Activated CD4-positive, alpha-beta memory T cell treated with anti-CD3 and anti-CD28 coated beads, Interleukin-2, amount 10 ng/mL, durations not matched to agents 7 days and 5 days (primary cell): ENCODE measurements around the gene INSM1. TPM values are rescaled to one million over a fixed set of nuclear protein-coding genes. Genes with fewer than 3 reads are reported as not detected.

ENCODE experiments used
- CTCF ChIA-PET: fragments of 350-600 bp; sonication (Branson Sonifier 250); formaldehyde crosslinking; loops from one replicate; lab custom pipeline; 2021; ENCODE audit warnings: antibody characterized with exemption, inconsistent platforms; lab: Charles Lee
- POLR2A ChIA-PET: fragments of 350-600 bp; sonication (Branson Sonifier 250); formaldehyde crosslinking; loops from one replicate; lab custom pipeline; 2021; ENCODE audit warnings: antibody characterized with exemption; lab: Charles Lee
- DNase-seq: peaks from one replicate; pipeline ENCODE4 v3.0.0-alpha.2; 2020
- H3K27ac Mint-ChIP-seq: one replicate; pipeline ENCODE4 v1.8.0; 2021; ENCODE audit warnings: mild to moderate bottlenecking, mixed read lengths
- H3K27me3 Mint-ChIP-seq: one replicate; pipeline ENCODE4 v1.8.0; 2021; ENCODE audit warnings: mixed read lengths
- H3K36me3 Mint-ChIP-seq: one replicate; pipeline ENCODE4 v1.8.0; 2021; ENCODE audit warnings: low read depth, mixed read lengths
- H3K4me1 Mint-ChIP-seq: one replicate; pipeline ENCODE4 v1.8.0; 2021; ENCODE audit warnings: mixed read lengths
- H3K4me3 Mint-ChIP-seq: one replicate; pipeline ENCODE4 v1.8.0; 2021; ENCODE audit warnings: mild to moderate bottlenecking, mixed read lengths
- H3K9me3 Mint-ChIP-seq: one replicate; pipeline ENCODE4 v1.8.0; 2021; ENCODE audit warnings: mixed read lengths
- total RNA-seq, 2 experiments: library from RNA; stranded (reverse); gene quantifications; one replicate each; pipeline ENCODE4 v1.2.3, GENCODE V29; 2021

The INSM1 gene, protein sequence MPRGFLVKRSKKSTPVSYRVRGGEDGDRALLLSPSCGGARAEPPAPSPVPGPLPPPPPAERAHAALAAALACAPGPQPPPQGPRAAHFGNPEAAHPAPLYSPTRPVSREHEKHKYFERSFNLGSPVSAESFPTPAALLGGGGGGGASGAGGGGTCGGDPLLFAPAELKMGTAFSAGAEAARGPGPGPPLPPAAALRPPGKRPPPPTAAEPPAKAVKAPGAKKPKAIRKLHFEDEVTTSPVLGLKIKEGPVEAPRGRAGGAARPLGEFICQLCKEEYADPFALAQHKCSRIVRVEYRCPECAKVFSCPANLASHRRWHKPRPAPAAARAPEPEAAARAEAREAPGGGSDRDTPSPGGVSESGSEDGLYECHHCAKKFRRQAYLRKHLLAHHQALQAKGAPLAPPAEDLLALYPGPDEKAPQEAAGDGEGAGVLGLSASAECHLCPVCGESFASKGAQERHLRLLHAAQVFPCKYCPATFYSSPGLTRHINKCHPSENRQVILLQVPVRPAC
- not detected for total RNA-seq

DNA sequence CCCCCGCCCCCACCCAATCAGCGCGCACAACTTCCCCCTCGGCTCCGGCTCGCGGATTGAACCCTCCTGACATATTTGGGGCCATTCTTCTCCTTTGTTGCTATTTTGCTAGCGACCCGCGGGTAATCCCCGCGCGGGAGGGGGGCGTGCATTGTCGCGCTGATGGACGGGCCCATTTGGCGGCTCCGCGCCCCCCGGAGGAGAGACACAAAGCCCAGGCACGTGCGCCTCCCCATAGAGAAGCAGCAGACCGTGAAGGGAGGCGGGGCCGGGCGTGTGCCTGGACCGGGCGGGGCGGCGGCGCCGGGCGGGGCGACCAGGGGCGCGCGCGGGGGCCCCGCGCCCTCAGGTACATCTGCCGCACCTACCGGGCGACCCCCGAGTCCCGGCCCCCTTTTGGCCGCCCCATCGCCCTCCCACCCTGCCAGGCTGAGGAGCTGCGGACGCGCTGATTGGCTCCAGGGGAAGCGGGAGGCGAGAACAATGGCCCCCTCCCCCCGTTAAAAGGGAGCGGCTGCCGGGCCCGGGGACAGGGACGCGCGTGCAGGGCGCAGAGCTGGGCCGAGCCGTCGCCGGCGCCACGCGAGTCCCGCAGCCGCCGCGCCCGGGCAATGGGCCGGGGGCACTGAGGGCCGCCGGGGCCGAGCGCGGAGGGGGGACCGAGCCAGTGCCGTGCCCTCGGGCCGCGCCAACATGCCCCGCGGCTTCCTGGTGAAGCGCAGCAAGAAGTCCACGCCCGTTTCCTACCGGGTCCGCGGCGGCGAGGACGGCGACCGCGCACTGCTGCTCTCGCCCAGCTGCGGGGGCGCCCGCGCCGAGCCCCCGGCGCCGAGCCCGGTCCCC, at the start of gene INSM1:
Gene INSM1, plus strand, starts transcription at position 530 of the 843 bp plus-strand sequence. Its CDS starts 164 bp downstream, at position 694.
- peaks cover 8% of the 10 kb centered on the region for H3K4me1 Mint-ChIP-seq
- CTCF ChIA-PET = no interaction called here
- DNase-seq = no peak

DNA sequence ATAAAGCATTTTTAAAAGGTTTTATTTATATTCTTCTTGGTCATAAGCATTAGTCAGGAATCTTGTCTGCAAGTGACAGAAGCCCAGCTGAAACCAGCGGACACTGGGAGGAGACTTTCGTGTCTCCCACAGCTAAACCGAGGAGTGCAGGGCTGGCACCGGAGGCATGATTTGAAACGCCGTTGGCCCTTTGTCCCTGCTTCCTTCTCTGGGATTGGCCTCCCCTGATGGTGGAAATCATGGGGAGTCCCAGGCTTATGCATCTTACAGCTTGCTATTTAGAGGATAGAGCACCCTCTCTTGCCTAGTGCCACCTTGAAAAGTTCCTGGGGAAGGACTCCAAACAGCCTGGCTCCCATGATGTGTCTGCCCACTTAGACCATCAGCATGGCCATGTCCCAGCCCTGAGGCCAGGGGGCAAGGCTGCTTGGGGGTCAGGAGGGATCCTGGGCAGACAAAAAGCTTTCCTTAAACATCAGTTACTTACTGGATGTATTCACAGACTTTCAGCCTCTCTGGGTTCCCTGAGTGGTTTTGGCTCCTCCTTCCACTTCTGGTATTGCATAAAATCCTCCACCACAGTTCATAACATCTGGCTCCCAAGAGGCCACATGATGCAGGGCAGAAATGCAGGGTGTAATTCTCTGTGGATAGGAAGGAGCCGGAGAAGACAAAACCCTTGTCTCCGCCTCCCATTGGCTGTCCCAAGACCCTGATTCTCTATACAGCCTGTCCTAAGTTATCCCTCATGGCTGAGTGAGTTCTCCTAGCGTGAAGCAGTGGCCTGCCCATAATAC, 49.3 kb upstream of the INSM1 start:
- Mint-ChIP-seq H3K4me3 (no peak overlapping the region), H3K4me1 (no peaks in the 10 kb centered on the region), H3K27me3 (no peaks in the 10 kb centered on the region), H3K36me3 (no peaks in the 10 kb centered on the region), H3K27ac (no peak overlapping the region), H3K9me3 (no peaks in the 10 kb centered on the region)
- ChIA-PET CTCF (no interaction called here), POLR2A (no interaction called here)
- DNase-seq = no peak

More for the DNA sequence above, at the start of gene INSM1:
- peak within 1 kb of the TSS; percentile 43 for H3K4me3 Mint-ChIP-seq
- peaks cover 2% of the 10 kb centered on the region for H3K36me3 Mint-ChIP-seq
- peaks cover 66% of the 10 kb centered on the region for H3K27me3 Mint-ChIP-seq
- no peaks in the 10 kb centered on the region for H3K9me3 Mint-ChIP-seq
- POLR2A ChIA-PET = no interaction called here
- H3K27ac Mint-ChIP-seq = peak within 1 kb of the TSS; percentile 54

DNA sequence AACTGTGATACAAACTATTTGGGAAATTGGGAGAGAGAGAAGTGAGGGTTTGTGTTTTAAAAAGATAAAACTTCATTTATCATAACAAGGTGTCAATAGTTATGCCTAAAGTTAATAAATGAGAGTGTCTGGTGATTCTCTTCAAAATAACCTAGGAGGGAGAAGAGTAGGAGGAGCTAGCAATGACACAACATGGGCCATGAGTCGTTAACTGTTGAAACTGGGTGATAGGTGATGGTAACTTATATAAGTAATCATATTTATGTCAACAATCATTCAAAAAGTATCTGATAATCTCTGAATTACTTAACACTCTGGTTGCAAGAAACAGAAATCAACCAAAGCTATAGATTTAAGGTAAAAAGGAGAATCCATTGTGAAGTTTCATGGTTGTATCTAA, 46.8 kb upstream of the INSM1 start:
- Mint-ChIP-seq H3K4me3 (no peak overlapping the region), H3K27ac (no peak overlapping the region), H3K9me3 (no peaks in the 10 kb centered on the region), H3K27me3 (peaks cover 5% of the 10 kb centered on the region), H3K36me3 (no peaks in the 10 kb centered on the region), H3K4me1 (no peaks in the 10 kb centered on the region)
- ChIA-PET CTCF (no interaction called here), POLR2A (no interaction called here)
- no peak for DNase-seq

DNA sequence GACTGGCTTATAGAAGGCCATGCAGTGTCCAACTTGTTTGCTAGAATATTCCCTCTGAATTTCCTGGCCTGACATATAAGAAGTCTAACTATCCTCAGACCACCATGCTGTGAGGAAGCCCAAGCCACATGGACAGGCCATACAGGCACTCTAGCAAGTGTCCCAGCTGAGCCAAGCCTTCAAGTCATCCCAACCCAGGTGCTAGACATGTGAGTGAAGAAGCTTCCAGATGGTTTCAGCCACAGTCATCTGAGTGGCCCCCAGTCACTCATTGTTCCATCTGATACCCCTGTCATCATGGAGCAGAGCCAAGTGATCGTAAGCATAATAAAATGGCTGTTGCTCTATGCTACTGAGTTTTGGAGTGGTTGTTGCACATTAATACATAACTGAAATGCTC, 46.0 kb upstream of the INSM1 start:
- H3K27ac Mint-ChIP-seq = no peak overlapping the region
- POLR2A ChIA-PET = no interaction called here
- H3K4me1 Mint-ChIP-seq = no peaks in the 10 kb centered on the region
- H3K36me3 Mint-ChIP-seq = no peaks in the 10 kb centered on the region
- H3K9me3 Mint-ChIP-seq = no peaks in the 10 kb centered on the region
- no peak overlapping the region for H3K4me3 Mint-ChIP-seq
- peaks cover 6% of the 10 kb centered on the region for H3K27me3 Mint-ChIP-seq
- no peak for DNase-seq
- CTCF ChIA-PET = no interaction called here

DNA sequence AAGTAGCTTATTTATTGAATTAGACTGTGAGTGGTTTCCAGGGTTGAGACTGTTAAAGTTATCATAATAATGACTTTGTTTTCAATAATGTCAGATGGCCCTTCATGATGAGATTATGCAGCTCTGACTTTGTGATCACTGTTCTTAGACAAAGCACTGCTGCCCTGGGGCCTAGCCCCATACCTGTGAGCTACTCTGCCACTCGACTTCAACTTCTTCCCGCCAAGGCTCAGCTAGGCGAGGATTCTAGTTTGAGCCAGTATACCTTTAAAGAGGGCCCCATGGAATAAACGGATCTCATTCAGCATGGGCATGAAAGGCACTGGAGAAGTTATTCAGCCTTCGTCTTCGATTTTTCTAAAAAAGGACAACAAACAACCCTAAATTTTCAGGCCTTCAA, 45.0 kb upstream of the INSM1 start:
- CTCF ChIA-PET = no interaction called here
- POLR2A ChIA-PET = no interaction called here

DNA sequence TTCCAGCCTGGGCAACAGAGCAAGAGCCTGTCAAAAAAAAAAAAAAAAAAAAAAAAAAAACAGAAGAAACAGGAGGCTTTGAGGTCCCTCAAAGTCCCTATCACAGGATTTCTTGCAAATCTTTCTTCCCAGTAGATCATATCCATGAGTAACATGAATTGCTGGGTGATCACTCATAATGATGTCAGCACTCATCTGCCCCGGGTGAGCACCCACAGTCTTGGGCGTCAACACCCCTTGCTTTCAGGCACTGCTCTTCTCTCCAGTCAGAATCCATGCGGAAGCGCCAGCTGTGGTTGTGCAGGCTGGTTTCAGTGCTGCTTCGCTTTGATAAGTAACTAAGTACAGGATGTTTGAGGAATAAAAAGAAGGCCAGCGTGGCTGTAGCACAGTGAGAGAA, 40.2 kb upstream of the INSM1 start:
- ChIA-PET CTCF (no interaction called here), POLR2A (no interaction called here)
- DNase-seq = no peak
- no peaks in the 10 kb centered on the region for H3K9me3 Mint-ChIP-seq
- no peaks in the 10 kb centered on the region for H3K4me1 Mint-ChIP-seq
- H3K27me3 Mint-ChIP-seq = peaks cover 14% of the 10 kb centered on the region
- H3K27ac Mint-ChIP-seq = no peak overlapping the region
- H3K36me3 Mint-ChIP-seq = no peaks in the 10 kb centered on the region
- H3K4me3 Mint-ChIP-seq = no peak overlapping the region

More for the DNA sequence above, 45.0 kb upstream of the INSM1 start:
- Mint-ChIP-seq H3K36me3 (no peaks in the 10 kb centered on the region), H3K27ac (no peak overlapping the region), H3K27me3 (peaks cover 8% of the 10 kb centered on the region), H3K4me3 (no peak overlapping the region), H3K9me3 (no peaks in the 10 kb centered on the region), H3K4me1 (no peaks in the 10 kb centered on the region)
- no peak for DNase-seq

DNA sequence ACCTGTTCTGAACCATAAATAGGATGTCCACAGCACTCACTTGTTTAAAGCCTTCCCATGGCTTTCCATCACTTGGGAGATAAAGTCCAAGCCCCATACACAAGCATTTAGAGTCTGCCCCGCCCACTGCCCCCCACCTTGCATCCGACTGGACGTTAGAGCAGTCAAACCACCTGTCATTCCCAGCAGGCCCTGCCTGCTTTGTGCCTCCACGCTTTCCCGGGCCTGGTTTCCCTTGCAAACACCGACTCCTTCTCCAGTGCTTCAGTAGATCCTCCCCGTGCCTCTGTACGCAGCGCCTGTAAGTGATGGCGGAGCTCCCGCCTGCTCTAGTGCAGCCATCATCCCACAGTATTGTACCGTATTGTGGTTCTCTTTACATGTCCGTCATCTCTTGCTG, 38.3 kb upstream of the INSM1 start:
- DNase-seq = no peak
- Mint-ChIP-seq H3K27ac (no peak overlapping the region), H3K27me3 (peaks cover 17% of the 10 kb centered on the region), H3K9me3 (no peaks in the 10 kb centered on the region), H3K36me3 (no peaks in the 10 kb centered on the region), H3K4me1 (no peaks in the 10 kb centered on the region), H3K4me3 (no peak overlapping the region)
- CTCF ChIA-PET = no interaction called here
- POLR2A ChIA-PET = no interaction called here

DNA sequence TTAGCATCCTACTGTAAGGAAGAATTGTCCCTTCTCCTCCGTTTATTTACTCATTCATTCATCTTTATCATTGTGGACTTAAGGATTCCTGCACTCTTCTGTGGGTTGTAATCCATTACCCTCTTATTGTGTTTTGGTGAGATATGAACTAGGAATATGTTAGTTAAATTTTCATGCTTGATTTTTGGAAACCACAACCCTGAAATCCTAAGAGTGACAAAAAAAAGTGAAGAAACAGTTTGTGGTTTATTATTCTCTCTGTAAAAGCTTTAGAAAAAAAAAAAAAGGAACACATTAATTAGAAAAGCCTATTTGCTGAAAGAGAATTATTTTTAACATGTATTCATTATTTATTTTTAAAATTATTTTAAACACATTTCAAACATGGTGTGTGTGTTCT, 36.7 kb upstream of the INSM1 start:
- peaks cover 12% of the 10 kb centered on the region for H3K27me3 Mint-ChIP-seq

DNA sequence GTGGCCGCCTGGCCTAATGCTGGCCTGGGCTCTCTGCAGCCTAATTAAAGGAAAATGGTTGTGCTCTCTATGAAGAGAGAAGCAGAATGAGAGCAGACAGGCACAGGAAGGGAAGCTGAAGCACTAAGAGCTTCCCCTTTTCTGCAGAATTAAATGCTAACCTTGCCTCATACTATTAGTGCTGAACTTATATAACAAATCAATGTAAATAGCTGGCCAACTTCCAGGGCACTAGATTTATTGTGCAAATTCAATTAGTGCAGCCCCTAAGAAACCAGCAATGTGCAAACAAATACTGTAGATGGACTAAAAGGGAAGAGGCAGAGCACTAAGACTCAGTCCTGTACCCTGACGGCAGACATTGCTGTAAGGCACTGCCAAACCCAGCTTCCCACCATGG, 36.1 kb upstream of the INSM1 start:
- H3K4me3 Mint-ChIP-seq = no peak overlapping the region
- CTCF ChIA-PET = no interaction called here

More for the DNA sequence above, 36.7 kb upstream of the INSM1 start:
- Mint-ChIP-seq H3K27ac (no peak overlapping the region), H3K9me3 (no peaks in the 10 kb centered on the region), H3K4me3 (no peak overlapping the region), H3K4me1 (no peaks in the 10 kb centered on the region), H3K36me3 (no peaks in the 10 kb centered on the region)
- POLR2A ChIA-PET = no interaction called here
- no peak for DNase-seq
- CTCF ChIA-PET = no interaction called here

DNA sequence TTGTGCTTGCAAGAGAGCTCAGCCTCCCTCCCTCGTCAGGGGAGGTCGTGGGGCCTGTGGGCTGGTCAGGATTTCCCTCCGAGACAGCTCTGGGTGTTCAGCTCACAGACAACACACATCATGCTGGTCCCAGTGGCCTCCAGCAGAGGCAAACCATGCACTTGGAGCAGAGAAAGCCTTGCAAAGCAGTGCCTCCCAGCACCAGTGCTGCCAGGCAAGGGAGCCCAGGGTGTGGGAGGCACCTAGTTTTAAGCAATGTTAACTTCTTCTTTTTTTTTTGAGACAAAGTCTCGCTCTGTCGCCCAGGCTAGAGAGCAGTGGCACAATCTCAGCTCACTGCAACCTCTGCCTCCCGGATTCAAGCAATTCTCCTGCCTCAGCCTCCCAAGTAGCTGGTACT, 34.0 kb upstream of the INSM1 start:
- ChIA-PET POLR2A (no interaction called here), CTCF (no interaction called here)
- DNase-seq = no peak
- H3K27ac Mint-ChIP-seq = no peak overlapping the region
- no peaks in the 10 kb centered on the region for H3K4me1 Mint-ChIP-seq
- no peaks in the 10 kb centered on the region for H3K36me3 Mint-ChIP-seq
- no peaks in the 10 kb centered on the region for H3K9me3 Mint-ChIP-seq
- H3K4me3 Mint-ChIP-seq = no peak overlapping the region
- H3K27me3 Mint-ChIP-seq = peaks cover 8% of the 10 kb centered on the region

More for the DNA sequence above, 36.1 kb upstream of the INSM1 start:
- Mint-ChIP-seq H3K36me3 (no peaks in the 10 kb centered on the region), H3K9me3 (no peaks in the 10 kb centered on the region), H3K27me3 (peaks cover 11% of the 10 kb centered on the region), H3K4me1 (no peaks in the 10 kb centered on the region), H3K27ac (no peak overlapping the region)
- DNase-seq = no peak
- POLR2A ChIA-PET = no interaction called here

DNA sequence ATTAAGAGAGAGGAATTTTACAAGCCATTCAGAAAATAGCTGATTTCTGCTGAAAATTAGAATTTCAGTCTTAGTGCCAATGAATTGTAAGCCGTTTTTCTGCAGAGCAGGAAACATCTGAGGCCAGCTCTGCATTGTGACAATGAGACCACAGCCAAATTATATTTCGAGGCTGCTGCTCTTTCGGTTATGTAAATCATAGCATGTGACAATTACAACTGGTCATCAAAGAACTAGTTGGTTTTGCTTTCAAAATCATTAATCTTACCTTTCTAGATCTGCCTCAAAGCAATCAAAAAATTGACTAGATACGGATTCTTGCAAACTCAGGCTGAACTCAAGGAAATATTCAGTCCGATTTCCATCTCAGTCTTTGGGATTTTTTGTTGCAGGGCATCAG, 33.4 kb upstream of the INSM1 start:
- H3K27ac Mint-ChIP-seq = no peak overlapping the region
- H3K36me3 Mint-ChIP-seq = no peaks in the 10 kb centered on the region
- no peak overlapping the region for H3K4me3 Mint-ChIP-seq
- POLR2A ChIA-PET = no interaction called here
- no peaks in the 10 kb centered on the region for H3K9me3 Mint-ChIP-seq
- no peak for DNase-seq
- peaks cover 5% of the 10 kb centered on the region for H3K27me3 Mint-ChIP-seq
- no peaks in the 10 kb centered on the region for H3K4me1 Mint-ChIP-seq
- CTCF ChIA-PET = no interaction called here

DNA sequence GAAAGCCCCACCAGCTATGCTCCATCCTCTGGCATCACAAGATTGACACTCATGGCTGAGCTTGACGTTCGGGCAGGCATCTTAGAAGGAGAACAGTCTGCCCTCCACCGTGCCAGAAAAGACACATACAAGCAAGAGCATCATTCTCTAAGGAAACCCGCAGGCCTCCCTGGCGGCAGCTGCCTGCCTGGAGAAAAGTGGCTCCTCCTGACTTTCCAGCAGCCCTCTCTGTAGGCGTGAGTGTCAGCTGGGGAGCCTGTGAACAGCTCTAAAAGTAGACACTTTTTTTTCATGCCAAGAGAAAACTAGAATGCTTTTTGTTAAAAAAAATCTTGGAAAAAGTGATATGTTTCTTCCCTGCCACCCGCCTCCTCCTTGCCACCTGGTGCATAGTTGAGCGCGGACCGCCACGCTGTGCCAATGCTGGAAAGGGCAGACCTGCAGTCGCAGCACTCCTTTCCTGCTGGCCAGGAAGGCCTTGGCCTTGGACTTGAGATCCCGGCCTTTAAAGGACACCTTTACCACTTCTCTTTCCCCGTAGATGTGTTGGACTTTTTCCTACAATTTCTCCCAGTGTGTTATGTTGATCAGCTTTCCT, 29.7 kb upstream of the INSM1 start:
- CTCF ChIA-PET = no interaction called here
- peaks cover 2% of the 10 kb centered on the region for H3K27me3 Mint-ChIP-seq
- POLR2A ChIA-PET = no interaction called here
- no peak overlapping the region for H3K27ac Mint-ChIP-seq
- no peak for DNase-seq
- H3K4me3 Mint-ChIP-seq = no peak overlapping the region
- no peaks in the 10 kb centered on the region for H3K4me1 Mint-ChIP-seq
- H3K9me3 Mint-ChIP-seq = no peaks in the 10 kb centered on the region
- H3K36me3 Mint-ChIP-seq = no peaks in the 10 kb centered on the region
